ENCODE results near the gene PTH2.

Gene PTH2

GRCh38 chr19:49409441-49410029 lies 13.7 kb downstream of the PTH2 start:
- DNase-seq = no peak

GRCh38 chr19:49408816-49409440 lies 14.3 kb downstream of the PTH2 start:
- DNase-seq = no peak

DNA sequence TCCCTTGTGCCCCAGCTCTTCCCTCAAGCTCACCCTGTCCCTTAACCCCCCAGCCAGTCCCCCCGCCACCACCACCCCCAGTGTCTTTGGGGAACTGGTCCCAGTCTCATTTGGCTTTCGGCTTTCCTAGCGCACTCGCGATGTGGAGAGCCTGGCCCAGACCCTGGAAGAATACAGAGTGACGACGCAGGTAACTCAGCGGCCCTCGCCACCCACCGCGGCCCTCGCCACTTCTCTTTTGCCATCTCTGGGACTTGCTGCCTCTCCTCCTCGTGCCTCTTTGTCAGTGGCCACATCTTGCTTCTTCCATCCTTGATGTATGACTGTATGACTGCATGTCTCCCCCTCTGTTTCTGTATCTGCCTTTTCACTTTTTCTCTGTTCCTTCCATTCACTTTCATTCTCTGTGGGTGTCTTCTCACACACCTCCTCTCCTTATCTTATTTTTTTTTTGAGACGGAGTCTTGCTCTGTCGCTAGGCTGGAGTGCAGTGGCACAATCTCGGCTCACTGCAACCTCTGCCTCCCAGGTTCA lies 15.7 kb downstream of the PTH2 start:
- no peak for DNase-seq

DNA sequence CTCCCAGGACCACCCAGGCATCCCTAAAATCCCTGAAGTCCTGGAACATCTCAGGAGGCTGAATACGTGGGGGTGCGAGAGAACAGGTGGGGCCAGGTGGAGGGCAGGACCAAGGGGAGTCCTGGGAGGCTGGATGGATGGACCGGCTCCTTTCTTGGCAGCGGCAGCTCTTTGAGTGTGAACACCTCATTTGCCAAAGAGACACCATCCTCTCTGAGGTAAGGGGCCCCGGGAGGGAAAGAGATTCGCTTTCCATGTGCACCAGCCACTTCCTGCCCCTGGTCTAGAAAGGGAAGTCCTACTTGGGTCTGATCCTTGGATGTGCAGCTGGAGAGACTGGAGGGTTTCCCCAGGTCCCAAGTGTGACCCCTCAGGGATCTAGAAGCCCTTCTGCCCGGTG lies 16.2 kb downstream of the PTH2 start:
- no peak for DNase-seq

DNA sequence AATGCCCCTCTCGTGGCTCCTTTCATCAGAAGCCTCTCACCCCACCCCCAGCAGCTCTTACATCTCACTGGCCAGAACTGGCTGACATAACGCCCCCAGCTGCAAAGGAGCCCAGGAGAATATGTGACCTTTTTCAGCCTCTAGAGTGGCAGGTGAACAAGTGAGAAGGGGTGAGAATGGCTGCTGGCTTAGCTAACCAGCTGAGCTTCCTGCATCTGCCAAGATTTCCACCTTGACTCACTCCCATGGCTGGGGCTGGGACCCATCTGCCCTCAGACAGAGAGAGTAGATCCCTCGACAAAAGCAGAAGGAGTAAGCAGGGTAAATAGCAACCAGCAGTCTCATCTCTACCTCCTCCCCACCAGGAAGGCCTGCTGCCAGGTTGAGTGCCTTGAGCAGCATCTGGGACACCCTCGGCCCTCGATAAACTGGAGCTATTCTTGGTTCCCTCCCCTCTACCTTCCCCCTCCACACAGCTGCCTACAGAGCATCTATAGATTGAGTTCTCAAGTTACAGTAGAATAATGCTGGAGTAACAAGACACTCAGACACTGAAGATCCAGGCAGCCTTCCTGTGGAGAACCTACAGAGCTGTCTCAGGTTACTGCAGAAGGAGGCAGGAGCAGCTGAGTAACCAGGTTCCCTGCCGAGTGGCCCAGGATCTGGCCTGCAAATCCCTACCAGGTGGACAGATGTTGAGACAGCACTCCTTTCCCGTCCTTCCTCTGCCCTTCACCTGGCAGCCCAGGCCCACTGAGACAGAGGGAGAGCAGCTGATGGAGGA lies 19.6 kb downstream of the PTH2 start:
- peak in 1 of 2 experiments; percentile 12 for DNase-seq

GRCh38 chr19:49400029-49400428 lies 23.2 kb downstream of the PTH2 start:
- no peak for DNase-seq

GRCh38 chr19:49398931-49399330 lies 24.3 kb downstream of the PTH2 start:
- no peak for DNase-seq

GRCh38 chr19:49398001-49398615 lies 25.1 kb downstream of the PTH2 start:
- no peak for DNase-seq

DNA sequence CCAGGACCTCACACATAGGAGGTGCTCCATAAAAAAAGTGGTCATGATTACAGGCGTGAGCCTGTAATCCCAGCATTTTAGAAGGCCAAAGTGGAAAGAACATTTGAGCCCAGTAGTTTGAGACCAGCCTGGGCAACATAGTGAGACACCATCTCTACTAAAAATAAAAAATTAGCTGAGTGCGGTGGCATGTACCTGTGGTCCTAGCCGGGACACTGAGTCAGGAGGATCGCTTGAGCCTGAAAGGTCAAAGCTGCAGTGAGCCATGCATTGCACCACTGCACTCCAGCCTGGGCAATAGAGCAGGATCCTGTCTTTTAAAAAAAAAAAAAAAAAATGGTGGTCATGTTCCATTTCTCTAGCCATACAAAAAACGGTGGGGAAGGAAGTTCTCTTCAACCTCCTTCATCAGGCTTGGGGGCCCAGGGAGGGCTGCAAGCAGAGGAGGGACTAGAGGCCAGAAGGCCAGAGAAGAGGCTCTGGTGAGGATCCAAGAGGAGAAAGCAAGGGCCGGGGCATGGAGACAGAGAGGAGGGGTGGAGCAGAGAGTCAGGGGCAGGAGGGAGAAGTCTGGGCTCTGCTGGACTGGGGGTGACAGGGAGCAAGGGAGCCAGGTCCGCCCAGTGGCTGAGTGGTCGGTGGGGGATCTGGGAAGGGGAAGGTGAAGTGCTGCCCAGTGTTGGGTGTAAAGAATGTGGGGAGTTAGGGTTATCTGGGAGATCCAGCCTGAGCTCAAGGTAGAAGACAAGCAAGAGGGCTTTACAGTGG lies 26.3 kb downstream of the PTH2 start:
- no peak for DNase-seq

DNA sequence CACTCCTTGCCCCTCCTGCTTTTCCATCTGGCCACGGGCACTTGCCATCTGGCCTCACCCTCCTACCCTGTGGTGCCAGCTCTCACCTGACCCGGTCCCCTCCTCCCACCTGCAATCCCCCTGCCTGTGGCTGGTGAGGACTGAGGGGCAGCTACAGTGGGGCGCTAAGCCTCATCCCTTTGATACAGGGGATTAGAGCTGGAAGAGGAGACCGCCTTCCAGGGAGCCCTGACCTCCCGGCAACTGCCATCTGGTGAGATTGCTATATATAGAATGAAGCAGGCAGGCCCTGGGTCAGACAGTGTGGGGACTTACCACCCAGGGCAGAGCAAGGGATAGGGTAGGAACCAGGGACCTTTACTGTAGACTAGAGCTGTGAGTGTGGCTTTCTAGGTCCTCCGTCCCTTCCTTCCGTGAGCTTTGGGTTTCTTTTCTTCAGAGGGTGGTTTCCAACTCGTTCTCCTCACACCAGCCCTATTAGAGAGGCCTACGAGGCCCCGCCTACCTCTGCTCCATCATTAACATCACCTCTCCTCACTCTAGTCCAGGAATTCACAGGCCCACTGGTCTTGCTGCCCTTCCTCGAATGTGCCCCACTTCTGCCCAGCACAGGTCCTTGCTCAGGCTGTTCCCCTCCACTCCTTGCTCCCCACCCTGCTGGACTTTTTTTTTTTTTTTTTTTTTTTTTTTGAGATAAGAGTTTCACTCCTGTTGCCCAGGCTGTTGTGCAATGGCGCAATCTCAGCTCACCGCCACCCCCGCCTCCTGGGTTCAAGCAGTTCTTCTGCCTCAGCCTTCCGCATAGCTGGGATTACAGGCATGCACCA lies 27.4 kb downstream of the PTH2 start:
- no peak for DNase-seq

DNA sequence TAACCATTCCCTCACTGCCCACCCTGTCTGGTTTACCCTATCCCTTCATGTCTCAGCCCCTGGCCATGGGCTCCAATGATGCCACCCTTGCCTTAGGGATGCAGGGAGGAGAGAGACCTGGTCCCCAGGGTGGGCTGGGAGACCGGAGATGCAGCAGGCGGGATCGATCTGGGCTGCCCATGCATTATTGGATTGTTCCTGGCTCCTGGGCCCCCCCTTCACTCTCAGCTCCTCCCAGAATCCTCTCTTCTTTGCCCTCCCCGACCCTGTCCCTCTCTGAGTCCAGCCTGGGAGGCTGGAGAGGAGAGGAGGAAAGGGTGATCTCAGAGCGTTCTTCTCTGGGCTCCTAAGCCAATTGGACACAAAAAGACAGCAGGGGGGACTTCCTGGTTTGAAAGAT lies 29.4 kb downstream of the PTH2 start:
- no peak for DNase-seq

- peak; percentile 59 to 87 for DNase-seq
Observed at GRCh38 chr19:49391581-49392399, 31.5 kb downstream of the PTH2 start.

- DNase-seq = no peak
Observed at GRCh38 chr19:49390929-49391359, 32.3 kb downstream of the PTH2 start.

DNA sequence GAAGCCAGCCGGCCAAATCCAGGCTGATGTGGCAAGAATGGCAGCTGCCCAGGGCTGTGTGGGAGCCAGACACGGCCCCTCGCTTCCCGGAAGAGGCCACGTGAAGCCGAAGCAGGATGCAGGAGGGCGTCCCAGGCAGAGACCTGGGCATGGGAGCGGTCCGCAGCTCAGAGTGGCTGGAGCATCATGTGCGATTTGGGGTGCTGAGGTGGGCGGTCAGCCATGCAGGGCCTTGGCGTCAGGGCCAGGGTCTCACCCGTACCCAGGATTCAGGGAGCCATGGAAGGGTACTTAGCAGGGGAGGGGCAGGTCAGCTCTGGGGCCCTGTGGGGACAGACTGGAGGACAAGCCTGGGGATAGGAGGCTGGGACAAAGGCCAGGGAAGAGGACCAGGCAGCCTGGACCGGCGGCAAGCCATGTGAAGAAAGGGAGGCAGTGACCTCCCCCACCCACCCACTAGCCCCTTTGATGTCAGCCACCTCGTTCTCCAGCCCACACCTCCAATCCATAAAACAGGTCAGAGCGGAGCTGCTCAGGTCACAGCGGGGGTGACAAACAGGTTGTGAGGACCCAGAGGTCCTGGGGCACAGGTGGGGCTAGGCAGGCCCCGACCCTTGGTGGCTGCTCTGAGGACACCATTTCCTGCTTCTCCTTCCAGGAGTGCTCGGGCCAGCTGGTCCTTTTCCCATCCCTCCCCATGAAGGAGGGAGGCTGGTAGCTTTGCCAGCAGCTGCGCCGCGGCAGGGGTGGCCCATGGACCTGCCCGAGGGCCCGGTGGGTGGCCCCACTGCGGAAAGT lies 32.9 kb downstream of the PTH2 start:
- DNase-seq = no peak

- DNase-seq = no peak
Observed at GRCh38 chr19:49389406-49389805, 33.8 kb downstream of the PTH2 start.

DNA sequence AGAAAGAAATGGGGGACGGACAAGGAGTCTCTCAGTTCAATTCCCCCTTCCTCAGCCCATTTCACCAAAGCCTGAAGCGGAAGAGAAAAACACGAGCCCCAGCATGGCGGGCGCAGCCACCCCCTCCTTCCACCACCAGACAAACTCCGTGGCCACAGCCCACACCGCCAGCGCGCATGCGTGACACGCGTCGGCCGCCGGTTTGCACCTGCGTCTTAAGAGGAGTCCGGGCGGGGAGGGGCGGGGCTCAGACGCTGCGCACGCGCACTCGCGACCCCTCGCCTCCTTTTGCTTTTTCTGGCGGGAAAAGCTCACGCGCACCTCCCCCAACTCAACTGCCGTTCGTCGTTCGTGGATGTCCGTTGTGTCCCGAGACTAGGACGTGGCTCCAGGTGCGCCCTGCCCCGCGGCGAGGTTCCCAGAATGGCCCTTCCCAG lies 35.3 kb downstream of the PTH2 start, which contains the start of gene KASH5:
Gene KASH5 (plus strand): TSS at position 314 of the 437 bp plus-strand sequence. CDS start 2,635 bp downstream, outside the sequence.
- peak; percentile 73 to 88 for DNase-seq

DNA sequence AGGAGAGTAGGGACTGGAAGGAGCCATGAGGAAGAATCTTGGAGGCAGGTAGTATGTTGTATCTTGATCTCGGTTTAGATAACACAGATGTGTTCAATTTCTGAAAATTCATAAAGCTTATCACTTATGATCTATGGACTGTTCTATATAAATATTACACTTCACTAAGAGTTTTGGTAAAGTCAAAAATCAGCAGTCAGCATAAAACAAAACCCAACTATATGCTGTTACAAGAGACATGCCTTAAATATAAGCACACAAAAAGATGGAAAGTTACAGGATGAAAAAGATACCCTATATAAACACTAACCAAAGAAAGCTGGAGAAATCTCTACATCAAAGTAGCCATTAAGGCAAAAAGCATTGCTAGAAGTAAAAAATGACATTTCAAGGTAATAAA lies 39.6 kb downstream of the PTH2 start:
- no peak for DNase-seq

- DNase-seq = no peak
Observed at GRCh38 chr19:49382639-49383038, 40.6 kb downstream of the PTH2 start.

- DNase-seq = no peak
Observed at GRCh38 chr19:49380391-49380790, 42.9 kb downstream of the PTH2 start.

DNA sequence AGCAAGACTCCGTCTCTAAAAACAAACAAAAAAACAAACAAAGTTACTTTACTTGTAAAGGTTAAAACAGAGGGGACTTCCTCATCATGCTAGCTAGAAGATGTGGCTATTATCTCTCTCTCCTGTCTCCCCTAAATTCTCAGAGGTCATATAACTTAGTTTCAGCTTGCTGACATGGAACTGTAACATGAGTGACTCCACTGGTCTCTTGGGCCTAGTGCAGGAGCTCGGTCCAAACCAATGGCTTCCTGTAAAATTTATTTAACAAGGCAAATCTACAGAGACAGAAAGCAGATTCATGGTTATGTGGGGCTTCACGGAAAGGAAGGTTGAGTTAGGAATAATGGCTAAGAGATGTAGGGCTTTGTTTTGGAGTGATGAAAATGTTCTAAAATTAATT lies 44.7 kb downstream of the PTH2 start:
- no peak for DNase-seq
